ENCODE data around the gene MYBPH. TPM values are rescaled to one million over a fixed set of nuclear protein-coding genes. Genes with fewer than 3 reads are reported as not detected.

The MYBPH gene
- total and polyA plus RNA-seq, 10 of the 15 experiments (the other 5 are each of a cell fraction or from before 2014, with no cell fraction given) = 0.06 to 0.10 TPM; not detected in 8

- in situ Hi-C loops (cut with MboI) (no loop called here), intact Hi-C loops (cut with micrococcal nuclease; ENCODE audit: unreplicated experiment) (no loop called here)
- Histone ChIP-seq H3K9ac (ENCODE audit: control insufficient read depth, insufficient read depth, low read length) (no peak overlapping the region), H3K27ac (ENCODE audit: control insufficient read depth, insufficient read depth) (no peak overlapping the region), H3K4me2 (ENCODE audit: control insufficient read depth, insufficient read depth) (no peak overlapping the region), H3K4me1 (ENCODE audit: control insufficient read depth, insufficient read depth, low read length) (no peaks in the 10 kb centered on the region), H3K36me3 (ENCODE audit: control insufficient read depth in 2 of 2, insufficient read depth in 2 of 2, low read length in 1 of 2) (no peaks in the 10 kb centered on the region), H3K4me3 (no peak overlapping the region), H3K79me2 (ENCODE audit: control insufficient read depth, insufficient read depth, low read length) (no peaks in the 10 kb centered on the region), H3K27me3 (replicated peaks in 1 of 2; ENCODE audit: control insufficient read depth in 2 of 2, insufficient read depth in 2 of 2, low read length in 1 of 2) (no peaks in the 10 kb centered on the region; a peak in 2 of 4 replicates), H4K20me1 (ENCODE audit: control insufficient read depth, insufficient read depth) (no peaks in the 10 kb centered on the region; the same call in 1 of the 2 replicates), H2AFZ (ENCODE audit: control insufficient read depth, low read depth, low read length) (no peak overlapping the region), H3K9me3 (replicated peaks; ENCODE audit: control insufficient read depth, insufficient read depth, low read length) (no peaks in the 10 kb centered on the region)
- FAIRE-seq (no peak), ATAC-seq (no peak), DNase-seq (ENCODE audit: low read depth, low spot score) (no peak)
- SMC1A ChIA-PET (ENCODE audit: uncharacterized antibody, unreplicated experiment) = no interaction called here
- TF ChIP-seq GABPA (IDR thresholded peaks at IDR 0.05; ENCODE audit: low read depth) (no peak), RELB (IDR thresholded peaks at IDR 0.05; ENCODE audit: low read depth) (no peak), TBL1XR1 (IDR thresholded peaks at IDR 0.05; ENCODE audit: low read depth, low read length) (no peak), ELK1 (IDR thresholded peaks at IDR 0.05; ENCODE audit: low read depth, low read length) (no peak)
- WGBS (ENCODE audit: insufficient coverage, insufficient replicate concordance, low lambda C conversion rate, missing lambda C conversion rate) = 0% methylated on average over 1 of the region's 1 CpG
- RAD21 ChIA-PET (ENCODE audit: unreplicated experiment) = no interaction called here
- POLR2A ChIA-PET = no interaction called here
- CTCF ChIA-PET = interaction anchor here (0.6 to 3.1 kb wide), 5 partner anchors 8 to 363 kb away, joined by 3 to 21 read pairs (median 3); no protein-coding TSS in a partner anchor
- BruUV-seq (replicated peaks) = no TSS peak
Measured at GRCh38 chr1:203208181-203208580, 32.6 kb upstream of the MYBPH start.

GRCh38 chr1:203207751-203208150, 32.1 kb upstream of the MYBPH start:
- H3K9me3 ChIP-seq (replicated peaks; ENCODE audit: control insufficient read depth, insufficient read depth, low read length) = no peaks in the 10 kb centered on the region
- ChIA-PET CTCF (interaction anchor here (0.7 to 3.1 kb wide), 4 partner anchors 8 to 94 kb away, joined by 3 to 21 read pairs (median 9); no protein-coding TSS in a partner anchor), RAD21 (ENCODE audit: unreplicated experiment) (no interaction called here), POLR2A (no interaction called here), SMC1A (ENCODE audit: uncharacterized antibody, unreplicated experiment) (no interaction called here)
- H3K9ac ChIP-seq (ENCODE audit: control insufficient read depth, insufficient read depth, low read length) = no peak overlapping the region
- H3K79me2 ChIP-seq (ENCODE audit: control insufficient read depth, insufficient read depth, low read length) = no peaks in the 10 kb centered on the region
- BruUV-seq (replicated peaks) = no TSS peak
- intact Hi-C loops (cut with micrococcal nuclease; ENCODE audit: unreplicated experiment) (no loop called here), in situ Hi-C loops (cut with MboI) (no loop called here)
- no peaks in the 10 kb centered on the region; the same call in 1 of the 2 replicates for H4K20me1 ChIP-seq (ENCODE audit: control insufficient read depth, insufficient read depth)
- H2AFZ ChIP-seq (ENCODE audit: control insufficient read depth, low read depth, low read length) = no peak overlapping the region
- DNase-seq (ENCODE audit: low read depth, low spot score) = no peak
- 0% methylated on average over 2 of the region's 2 CpGs for WGBS (ENCODE audit: insufficient coverage, insufficient replicate concordance, low lambda C conversion rate, missing lambda C conversion rate)
- no peak overlapping the region for H3K4me2 ChIP-seq (ENCODE audit: control insufficient read depth, insufficient read depth)
- H3K4me3 ChIP-seq = no peak overlapping the region
- no peak overlapping the region for H3K27ac ChIP-seq (ENCODE audit: control insufficient read depth, insufficient read depth)
- H3K36me3 ChIP-seq (ENCODE audit: control insufficient read depth in 2 of 2, insufficient read depth in 2 of 2, low read length in 1 of 2) = no peaks in the 10 kb centered on the region
- no peak for ATAC-seq
- no peak for FAIRE-seq
- no peaks in the 10 kb centered on the region; a peak in 2 of 4 replicates for H3K27me3 ChIP-seq (replicated peaks in 1 of 2; ENCODE audit: control insufficient read depth in 2 of 2, insufficient read depth in 2 of 2, low read length in 1 of 2)
- no peaks in the 10 kb centered on the region for H3K4me1 ChIP-seq (ENCODE audit: control insufficient read depth, insufficient read depth, low read length)
- TF ChIP-seq RFX5 (IDR thresholded peaks at IDR 0.05; ENCODE audit: low read depth, low read length) (no peak), NFIC (IDR thresholded peaks at IDR 0.05; ENCODE audit: low read depth, low read length) (no peak), PAX8 (IDR thresholded peaks at IDR 0.05) (no peak), SUZ12 (IDR thresholded peaks at IDR 0.05; ENCODE audit: unreplicated experiment) (no peak), NR2F1 (conservative IDR thresholded peaks at IDR 0.05) (no peak), PRDM15 (CRISPR knock-in tag; IDR thresholded peaks at IDR 0.05) (no peak), HDAC2 (IDR thresholded peaks at IDR 0.05) (no peak), ZNF217 (IDR thresholded peaks at IDR 0.05) (no peak), ESRRA (IDR thresholded peaks at IDR 0.05; ENCODE audit: low read length) (no peak)
